Measurements from ENCODE around the gene GCK. TPM values are rescaled to one million over a fixed set of nuclear protein-coding genes. Genes with fewer than 3 reads are reported as not detected.
"Not testable (repeated sequence)": the region's sequence is repeated elsewhere in the genome, so short reads cannot be mapped to it uniquely, and the experiment has no call there.

Gene GCK
- total RNA-seq, 1 donor from 2014 or later = not detected

DNA sequence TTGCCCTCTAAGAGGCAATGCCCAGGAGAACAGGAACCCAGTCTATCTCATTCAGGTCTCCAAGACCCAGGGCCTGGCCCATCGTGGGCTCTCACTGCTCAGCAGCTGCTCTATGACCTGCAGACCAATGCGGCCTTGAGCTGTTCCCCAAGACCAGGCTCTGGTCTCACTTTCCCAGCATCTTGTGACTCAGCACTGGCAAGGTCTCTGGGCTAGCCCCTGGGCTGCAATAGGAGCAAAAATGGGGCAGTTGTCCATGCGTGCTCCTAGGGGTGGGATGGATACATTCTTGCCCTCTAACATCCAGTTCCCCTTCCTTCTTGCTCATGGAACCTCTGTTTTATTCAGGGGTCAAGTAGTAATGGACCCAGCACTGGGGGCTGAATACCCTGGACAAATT lies 13.5 kb downstream of the GCK start:
- no peak for DNase-seq (ENCODE audit: low spot score)
- H3K27ac Mint-ChIP-seq (ENCODE audit: unreplicated experiment) = no peak overlapping the region
- no peaks in the 10 kb centered on the region for H3K4me1 Mint-ChIP-seq (ENCODE audit: unreplicated experiment)
- TF ChIP-seq, protein P1, sequence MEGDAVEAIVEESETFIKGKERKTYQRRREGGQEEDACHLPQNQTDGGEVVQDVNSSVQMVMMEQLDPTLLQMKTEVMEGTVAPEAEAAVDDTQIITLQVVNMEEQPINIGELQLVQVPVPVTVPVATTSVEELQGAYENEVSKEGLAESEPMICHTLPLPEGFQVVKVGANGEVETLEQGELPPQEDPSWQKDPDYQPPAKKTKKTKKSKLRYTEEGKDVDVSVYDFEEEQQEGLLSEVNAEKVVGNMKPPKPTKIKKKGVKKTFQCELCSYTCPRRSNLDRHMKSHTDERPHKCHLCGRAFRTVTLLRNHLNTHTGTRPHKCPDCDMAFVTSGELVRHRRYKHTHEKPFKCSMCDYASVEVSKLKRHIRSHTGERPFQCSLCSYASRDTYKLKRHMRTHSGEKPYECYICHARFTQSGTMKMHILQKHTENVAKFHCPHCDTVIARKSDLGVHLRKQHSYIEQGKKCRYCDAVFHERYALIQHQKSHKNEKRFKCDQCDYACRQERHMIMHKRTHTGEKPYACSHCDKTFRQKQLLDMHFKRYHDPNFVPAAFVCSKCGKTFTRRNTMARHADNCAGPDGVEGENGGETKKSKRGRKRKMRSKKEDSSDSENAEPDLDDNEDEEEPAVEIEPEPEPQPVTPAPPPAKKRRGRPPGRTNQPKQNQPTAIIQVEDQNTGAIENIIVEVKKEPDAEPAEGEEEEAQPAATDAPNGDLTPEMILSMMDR (IDR thresholded peaks at IDR 0.05; ENCODE audit: unreplicated experiment) = no peak
- H3K4me3 Mint-ChIP-seq (ENCODE audit: unreplicated experiment) = no peak overlapping the region
- peaks cover 8% of the 10 kb centered on the region for H3K27me3 Mint-ChIP-seq (ENCODE audit: unreplicated experiment)
- peaks cover 4% of the 10 kb centered on the region for H3K36me3 Mint-ChIP-seq (ENCODE audit: low read depth, unreplicated experiment)
- H3K9me3 Mint-ChIP-seq (ENCODE audit: unreplicated experiment) = no peaks in the 10 kb centered on the region

DNA sequence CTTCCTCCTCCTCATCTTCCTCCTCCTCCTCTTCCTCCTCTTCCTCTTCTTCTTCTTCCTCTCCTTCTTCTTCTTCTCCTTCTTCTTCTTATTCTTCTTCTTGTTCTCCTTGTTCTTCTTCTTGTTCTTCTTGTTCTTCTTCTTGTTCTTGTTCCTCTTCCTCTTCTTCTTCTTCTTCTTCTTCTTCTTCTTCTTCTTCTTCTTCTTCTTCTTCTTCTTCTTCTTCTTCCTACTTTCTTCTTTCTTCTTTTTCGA lies 14.6 kb downstream of the GCK start:
- H3K27ac Mint-ChIP-seq (ENCODE audit: unreplicated experiment); DNase-seq (ENCODE audit: low spot score); H3K4me3 Mint-ChIP-seq (ENCODE audit: unreplicated experiment); H3K36me3 Mint-ChIP-seq (ENCODE audit: low read depth, unreplicated experiment); H3K9me3 Mint-ChIP-seq (ENCODE audit: unreplicated experiment); H3K27me3 Mint-ChIP-seq (ENCODE audit: unreplicated experiment); H3K4me1 Mint-ChIP-seq (ENCODE audit: unreplicated experiment): not testable (repeated sequence)

DNA sequence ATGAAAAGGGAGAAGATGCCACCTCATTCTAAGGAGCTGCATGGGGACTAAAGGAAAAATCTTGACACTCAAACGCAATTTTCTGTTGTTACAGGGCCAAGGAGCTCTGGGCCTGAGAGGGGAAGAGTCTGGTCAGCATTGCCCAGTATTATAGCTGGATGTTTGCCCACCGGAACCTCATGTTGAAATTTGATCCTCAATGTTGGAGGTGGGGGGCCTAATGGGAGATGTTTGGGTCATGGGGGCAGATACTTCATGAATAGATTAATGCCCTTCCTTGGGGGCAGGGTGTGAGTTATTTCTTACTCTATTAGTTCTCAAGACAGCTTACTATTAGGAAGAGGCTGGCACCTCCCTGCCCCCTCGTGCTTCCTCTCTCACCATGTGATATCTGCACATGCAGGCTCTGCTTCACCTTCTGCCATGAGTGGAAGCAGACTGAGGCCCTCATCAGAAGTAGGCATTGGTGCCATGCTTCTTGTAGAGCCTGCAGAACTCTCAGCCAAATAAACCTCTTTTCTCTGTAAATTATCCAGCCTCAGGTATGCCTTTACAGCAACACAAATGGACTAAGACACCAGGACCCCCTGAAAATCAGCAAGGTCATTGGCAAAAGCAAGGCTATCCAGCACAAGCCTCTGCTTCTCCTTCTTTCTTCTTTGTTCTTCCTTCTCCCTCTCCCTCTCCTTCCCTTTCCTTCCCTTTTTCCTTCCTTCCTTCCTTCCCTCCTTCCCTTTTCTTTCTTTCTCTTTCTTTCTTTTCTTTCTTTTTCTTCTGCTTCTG lies 15.1 kb downstream of the GCK start:
- H3K36me3 Mint-ChIP-seq (ENCODE audit: low read depth, unreplicated experiment) = peaks cover 4% of the 10 kb centered on the region
- no peak for DNase-seq (ENCODE audit: low spot score)
- H3K4me3 Mint-ChIP-seq (ENCODE audit: unreplicated experiment) = no peak overlapping the region
- TF ChIP-seq, protein P1 (IDR thresholded peaks at IDR 0.05; ENCODE audit: unreplicated experiment) = no peak
- H3K27me3 Mint-ChIP-seq (ENCODE audit: unreplicated experiment) = peaks cover 6% of the 10 kb centered on the region
- H3K27ac Mint-ChIP-seq (ENCODE audit: unreplicated experiment) = no peak overlapping the region
- no peaks in the 10 kb centered on the region for H3K4me1 Mint-ChIP-seq (ENCODE audit: unreplicated experiment)
- no peaks in the 10 kb centered on the region for H3K9me3 Mint-ChIP-seq (ENCODE audit: unreplicated experiment)

DNA sequence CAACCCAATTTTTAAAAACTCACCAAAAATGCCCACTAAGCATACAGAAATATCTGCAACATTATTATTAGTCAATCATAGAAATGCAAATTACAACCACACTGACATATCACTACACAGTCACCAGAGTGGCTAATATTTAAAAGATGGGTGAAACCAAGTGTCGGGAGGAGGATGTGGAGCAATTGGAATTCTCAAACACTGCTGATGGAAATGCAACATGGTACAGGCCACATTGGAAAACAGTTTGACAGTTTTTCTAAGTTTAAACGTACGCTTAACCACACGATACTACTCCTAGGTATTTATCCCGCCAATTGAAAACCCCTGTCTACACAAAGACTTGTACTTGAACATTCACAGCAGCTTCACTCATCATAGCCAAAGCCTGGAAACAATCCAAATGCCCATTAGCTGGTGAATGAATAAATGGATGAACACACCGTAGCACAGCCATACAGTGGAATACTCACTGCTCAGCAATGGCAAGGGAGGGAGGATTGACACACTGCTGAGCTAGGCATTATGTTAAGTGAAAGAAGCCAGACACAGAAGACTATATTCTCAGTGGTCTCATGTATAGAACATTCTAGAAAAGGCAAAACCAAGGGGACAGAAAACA lies 16.3 kb downstream of the GCK start:
- Mint-ChIP-seq H3K27me3 (ENCODE audit: unreplicated experiment) (peaks cover 10% of the 10 kb centered on the region), H3K4me1 (ENCODE audit: unreplicated experiment) (no peaks in the 10 kb centered on the region), H3K4me3 (ENCODE audit: unreplicated experiment) (no peak overlapping the region), H3K9me3 (ENCODE audit: unreplicated experiment) (no peaks in the 10 kb centered on the region), H3K36me3 (ENCODE audit: low read depth, unreplicated experiment) (peaks cover 4% of the 10 kb centered on the region), H3K27ac (ENCODE audit: unreplicated experiment) (no peak overlapping the region)
- no peak for DNase-seq (ENCODE audit: low spot score)
- TF ChIP-seq, protein P1 (IDR thresholded peaks at IDR 0.05; ENCODE audit: unreplicated experiment) = no peak

DNA sequence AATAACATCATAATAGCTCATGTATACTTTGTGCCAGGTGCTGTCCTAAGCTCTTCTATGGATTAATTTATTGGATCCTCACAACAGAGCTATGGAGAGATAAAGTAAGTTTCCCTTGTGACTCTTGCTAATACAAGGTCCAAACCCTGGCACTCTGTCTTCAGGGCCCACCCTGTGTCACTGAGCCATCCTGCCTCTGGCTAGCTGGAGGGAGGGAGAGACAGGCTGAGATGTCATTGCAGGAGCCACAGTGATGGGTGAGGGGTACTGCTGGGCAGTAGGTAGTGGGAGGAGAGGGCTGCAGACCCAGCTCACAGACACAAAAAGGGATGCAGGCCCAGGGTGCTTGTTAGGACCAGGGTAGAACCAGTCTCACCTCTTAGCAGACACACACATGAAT lies 16.9 kb downstream of the GCK start:
- no peak for DNase-seq (ENCODE audit: low spot score)
- H3K4me3 Mint-ChIP-seq (ENCODE audit: unreplicated experiment) = no peak overlapping the region
- H3K9me3 Mint-ChIP-seq (ENCODE audit: unreplicated experiment) = no peaks in the 10 kb centered on the region
- TF ChIP-seq, protein P1 (IDR thresholded peaks at IDR 0.05; ENCODE audit: unreplicated experiment) = no peak
- peaks cover 4% of the 10 kb centered on the region for H3K36me3 Mint-ChIP-seq (ENCODE audit: low read depth, unreplicated experiment)
- H3K27me3 Mint-ChIP-seq (ENCODE audit: unreplicated experiment) = peaks cover 10% of the 10 kb centered on the region
- H3K27ac Mint-ChIP-seq (ENCODE audit: unreplicated experiment) = no peak overlapping the region
- H3K4me1 Mint-ChIP-seq (ENCODE audit: unreplicated experiment) = no peaks in the 10 kb centered on the region

DNA sequence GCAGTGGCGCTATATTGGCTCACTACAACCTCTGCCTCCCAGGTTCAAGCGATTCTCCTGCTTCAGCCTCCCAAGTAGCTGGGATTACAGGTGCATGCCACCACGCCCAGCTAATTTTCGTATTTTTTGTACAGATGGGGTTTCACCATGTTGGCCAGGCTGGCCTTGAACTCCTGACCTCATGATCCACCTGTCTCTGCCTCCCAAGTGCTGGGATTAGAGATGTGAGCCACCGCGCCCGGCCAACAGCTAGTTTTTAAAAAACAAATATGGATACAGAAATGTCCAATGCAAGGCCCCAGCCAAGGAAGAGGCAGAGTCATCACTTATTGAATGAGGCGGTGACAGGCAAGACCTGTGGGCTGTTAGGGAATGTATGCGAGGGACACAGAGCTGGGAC lies 17.3 kb downstream of the GCK start:
- not testable (repeated sequence) for H3K9me3 Mint-ChIP-seq (ENCODE audit: unreplicated experiment); H3K27ac Mint-ChIP-seq (ENCODE audit: unreplicated experiment); H3K4me1 Mint-ChIP-seq (ENCODE audit: unreplicated experiment); H3K36me3 Mint-ChIP-seq (ENCODE audit: low read depth, unreplicated experiment); H3K4me3 Mint-ChIP-seq (ENCODE audit: unreplicated experiment); H3K27me3 Mint-ChIP-seq (ENCODE audit: unreplicated experiment); DNase-seq (ENCODE audit: low spot score)

Measured in endothelial cell (in vitro differentiated cells).